H1 (cell line): Measurements from ENCODE around the gene OR2H2. TPM values are rescaled to one million over a fixed set of nuclear protein-coding genes. Genes with fewer than 3 reads are reported as not detected.

Experiments
- EGR1 ChIP-seq: IDR thresholded peaks from 2 replicates; pipeline ENCODE4 v1.6.1; 2011; ENCODE audit warnings: low read depth, low read length, borderline replicate concordance
- NRF1 ChIP-seq: IDR thresholded peaks from 2 replicates; pipeline ENCODE4 v1.6.1; 2011; ENCODE audit warnings: mild to moderate bottlenecking, low read depth, low read length, improper control_type of control experiment
- POU5F1 ChIP-seq: IDR thresholded peaks from 2 replicates; pipeline ENCODE4 v1.6.1; 2011; ENCODE audit warnings: low read depth, mild to moderate bottlenecking, low read length, moderate library complexity
- SIN3A ChIP-seq, 2 experiments: IDR thresholded peaks in 1 of 2; conservative IDR thresholded peaks in 1 of 2; 2 replicates each; pipeline ENCODE4 v1.6.1; 2011 to 2012; ENCODE audit warnings: low read length in 2 of 2, improper control_type of control experiment in 1 of 2, low read depth in 1 of 2, mild to moderate bottlenecking in 1 of 2
- SP1 ChIP-seq: IDR thresholded peaks from 2 replicates; pipeline ENCODE4 v1.6.1; 2011; ENCODE audit warnings: low read depth, low read length
- TEAD4 ChIP-seq: IDR thresholded peaks from 2 replicates; pipeline ENCODE4 v1.6.1; 2012; ENCODE audit warnings: low read depth, low read length, inconsistent platforms, mixed read lengths
- ZNF274 ChIP-seq: IDR thresholded peaks from 2 replicates; pipeline ENCODE4 v1.7.0; 2012; ENCODE audit warnings: low read length, borderline replicate concordance; ENCODE audit errors: extremely low read depth
- polyA plus RNA-seq, 7 experiments: library from polyadenylated mRNA; depleted of rRNA in 3 of 7; stranded (reverse) in 5 of 7; unstranded in 2 of 7; fragments of >200 nt in 5 of 7; fragments of 200-250 nt in 2 of 7; gene quantifications; 1 replicate in 5 of 7; 2 replicates in 1 of 7; 4 replicates in 1 of 7; pipeline versions ENCODE4 v1.2.1 to v1.2.3, GENCODE V29; 2011 to 2013; ENCODE audit warnings: missing spikeins in 2 of 7, mixed read lengths in 2 of 7
- total RNA-seq: library from RNA; stranded (reverse); fragmentation: NEBNext Ultra II Directional; extraction: Animal tissue kit (Norgen Biotek cat#: 25700); gene quantifications from 2 replicates; pipeline ENCODE4 v1.2.1, GENCODE V29; 2021
- TF ChIP-seq, protein P1 (sequence below): fragments of 300-600 bp; sonication (generic); IDR thresholded peaks from 2 replicates; pipeline ENCODE4 v1.7.1; 2012; ENCODE audit warnings: low read length, moderate library complexity, mild to moderate bottlenecking, inconsistent platforms; ENCODE audit not compliant: insufficient replicate concordance

The OR2H2 gene
- total and polyA plus RNA-seq, 2 of the 8 experiments (the other 6 are each of a cell fraction or from before 2014, with no cell fraction given) = not detected

DNA sequence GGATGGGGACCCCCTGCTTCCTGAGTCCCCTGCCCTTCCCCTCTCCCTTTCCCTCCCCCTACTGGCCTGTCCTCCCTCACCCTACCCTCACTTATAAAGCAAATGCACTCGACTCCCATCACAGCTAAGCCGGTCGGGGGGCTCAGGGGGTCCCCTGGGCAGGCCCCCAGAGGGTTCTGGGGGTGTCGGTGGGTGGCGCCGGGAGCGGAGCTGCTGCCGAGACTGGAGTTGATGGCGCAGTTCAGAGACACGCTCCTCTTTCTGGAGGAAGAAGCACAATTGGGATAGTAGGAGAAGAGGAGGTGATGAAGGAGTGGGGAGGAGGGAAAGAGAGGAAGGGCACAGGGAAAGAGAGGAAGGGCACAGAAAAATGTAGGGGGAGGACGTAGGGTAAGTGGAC lies 18.5 kb downstream of the OR2H2 start (continued):
- TF ChIP-seq, protein P1, sequence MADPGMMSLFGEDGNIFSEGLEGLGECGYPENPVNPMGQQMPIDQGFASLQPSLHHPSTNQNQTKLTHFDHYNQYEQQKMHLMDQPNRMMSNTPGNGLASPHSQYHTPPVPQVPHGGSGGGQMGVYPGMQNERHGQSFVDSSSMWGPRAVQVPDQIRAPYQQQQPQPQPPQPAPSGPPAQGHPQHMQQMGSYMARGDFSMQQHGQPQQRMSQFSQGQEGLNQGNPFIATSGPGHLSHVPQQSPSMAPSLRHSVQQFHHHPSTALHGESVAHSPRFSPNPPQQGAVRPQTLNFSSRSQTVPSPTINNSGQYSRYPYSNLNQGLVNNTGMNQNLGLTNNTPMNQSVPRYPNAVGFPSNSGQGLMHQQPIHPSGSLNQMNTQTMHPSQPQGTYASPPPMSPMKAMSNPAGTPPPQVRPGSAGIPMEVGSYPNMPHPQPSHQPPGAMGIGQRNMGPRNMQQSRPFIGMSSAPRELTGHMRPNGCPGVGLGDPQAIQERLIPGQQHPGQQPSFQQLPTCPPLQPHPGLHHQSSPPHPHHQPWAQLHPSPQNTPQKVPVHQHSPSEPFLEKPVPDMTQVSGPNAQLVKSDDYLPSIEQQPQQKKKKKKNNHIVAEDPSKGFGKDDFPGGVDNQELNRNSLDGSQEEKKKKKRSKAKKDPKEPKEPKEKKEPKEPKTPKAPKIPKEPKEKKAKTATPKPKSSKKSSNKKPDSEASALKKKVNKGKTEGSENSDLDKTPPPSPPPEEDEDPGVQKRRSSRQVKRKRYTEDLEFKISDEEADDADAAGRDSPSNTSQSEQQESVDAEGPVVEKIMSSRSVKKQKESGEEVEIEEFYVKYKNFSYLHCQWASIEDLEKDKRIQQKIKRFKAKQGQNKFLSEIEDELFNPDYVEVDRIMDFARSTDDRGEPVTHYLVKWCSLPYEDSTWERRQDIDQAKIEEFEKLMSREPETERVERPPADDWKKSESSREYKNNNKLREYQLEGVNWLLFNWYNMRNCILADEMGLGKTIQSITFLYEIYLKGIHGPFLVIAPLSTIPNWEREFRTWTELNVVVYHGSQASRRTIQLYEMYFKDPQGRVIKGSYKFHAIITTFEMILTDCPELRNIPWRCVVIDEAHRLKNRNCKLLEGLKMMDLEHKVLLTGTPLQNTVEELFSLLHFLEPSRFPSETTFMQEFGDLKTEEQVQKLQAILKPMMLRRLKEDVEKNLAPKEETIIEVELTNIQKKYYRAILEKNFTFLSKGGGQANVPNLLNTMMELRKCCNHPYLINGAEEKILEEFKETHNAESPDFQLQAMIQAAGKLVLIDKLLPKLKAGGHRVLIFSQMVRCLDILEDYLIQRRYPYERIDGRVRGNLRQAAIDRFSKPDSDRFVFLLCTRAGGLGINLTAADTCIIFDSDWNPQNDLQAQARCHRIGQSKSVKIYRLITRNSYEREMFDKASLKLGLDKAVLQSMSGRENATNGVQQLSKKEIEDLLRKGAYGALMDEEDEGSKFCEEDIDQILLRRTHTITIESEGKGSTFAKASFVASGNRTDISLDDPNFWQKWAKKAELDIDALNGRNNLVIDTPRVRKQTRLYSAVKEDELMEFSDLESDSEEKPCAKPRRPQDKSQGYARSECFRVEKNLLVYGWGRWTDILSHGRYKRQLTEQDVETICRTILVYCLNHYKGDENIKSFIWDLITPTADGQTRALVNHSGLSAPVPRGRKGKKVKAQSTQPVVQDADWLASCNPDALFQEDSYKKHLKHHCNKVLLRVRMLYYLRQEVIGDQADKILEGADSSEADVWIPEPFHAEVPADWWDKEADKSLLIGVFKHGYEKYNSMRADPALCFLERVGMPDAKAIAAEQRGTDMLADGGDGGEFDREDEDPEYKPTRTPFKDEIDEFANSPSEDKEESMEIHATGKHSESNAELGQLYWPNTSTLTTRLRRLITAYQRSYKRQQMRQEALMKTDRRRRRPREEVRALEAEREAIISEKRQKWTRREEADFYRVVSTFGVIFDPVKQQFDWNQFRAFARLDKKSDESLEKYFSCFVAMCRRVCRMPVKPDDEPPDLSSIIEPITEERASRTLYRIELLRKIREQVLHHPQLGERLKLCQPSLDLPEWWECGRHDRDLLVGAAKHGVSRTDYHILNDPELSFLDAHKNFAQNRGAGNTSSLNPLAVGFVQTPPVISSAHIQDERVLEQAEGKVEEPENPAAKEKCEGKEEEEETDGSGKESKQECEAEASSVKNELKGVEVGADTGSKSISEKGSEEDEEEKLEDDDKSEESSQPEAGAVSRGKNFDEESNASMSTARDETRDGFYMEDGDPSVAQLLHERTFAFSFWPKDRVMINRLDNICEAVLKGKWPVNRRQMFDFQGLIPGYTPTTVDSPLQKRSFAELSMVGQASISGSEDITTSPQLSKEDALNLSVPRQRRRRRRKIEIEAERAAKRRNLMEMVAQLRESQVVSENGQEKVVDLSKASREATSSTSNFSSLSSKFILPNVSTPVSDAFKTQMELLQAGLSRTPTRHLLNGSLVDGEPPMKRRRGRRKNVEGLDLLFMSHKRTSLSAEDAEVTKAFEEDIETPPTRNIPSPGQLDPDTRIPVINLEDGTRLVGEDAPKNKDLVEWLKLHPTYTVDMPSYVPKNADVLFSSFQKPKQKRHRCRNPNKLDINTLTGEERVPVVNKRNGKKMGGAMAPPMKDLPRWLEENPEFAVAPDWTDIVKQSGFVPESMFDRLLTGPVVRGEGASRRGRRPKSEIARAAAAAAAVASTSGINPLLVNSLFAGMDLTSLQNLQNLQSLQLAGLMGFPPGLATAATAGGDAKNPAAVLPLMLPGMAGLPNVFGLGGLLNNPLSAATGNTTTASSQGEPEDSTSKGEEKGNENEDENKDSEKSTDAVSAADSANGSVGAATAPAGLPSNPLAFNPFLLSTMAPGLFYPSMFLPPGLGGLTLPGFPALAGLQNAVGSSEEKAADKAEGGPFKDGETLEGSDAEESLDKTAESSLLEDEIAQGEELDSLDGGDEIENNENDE = no peak
- no peak for TF ChIP-seq NRF1
- no peak for TF ChIP-seq ZNF274
- no peak for TF ChIP-seq POU5F1
- TF ChIP-seq TEAD4 = no peak
- no peak for TF ChIP-seq SIN3A (conservative IDR thresholded peaks at IDR 0.05 in 1 of 2, IDR thresholded peaks at IDR 0.05 in 1 of 2; ENCODE audit: low read depth in 1 of 2, low read length in 2 of 2)
- TF ChIP-seq SP1 = no peak
- no peak for TF ChIP-seq EGR1
- TF ChIP-seq, all 59 proteins: peak for 0
